Suprapubic skin (tissue), 4 donors: Measurements from ENCODE around the gene TSC22D4. TPM values are rescaled to one million over a fixed set of nuclear protein-coding genes. Genes with fewer than 3 reads are reported as not detected.
A peak's percentile ranks its signal among the peaks of the same experiment; 100 is the strongest.

ENCODE experiments used
- DNase-seq, 2 donors: peaks; one replicate each; pipeline ENCODE4 v3.0.0-alpha.2; 2019; ENCODE audit warnings: low spot score in 2 of 2
- H3K27ac ChIP-seq: fragments of 200-600 bp; sonication (generic); one replicate; pipeline ENCODE4 v1.5.1; 2019
- H3K27me3 ChIP-seq: fragments of 200-600 bp; sonication (generic); one replicate; pipeline ENCODE4 v1.5.1; 2019
- H3K36me3 ChIP-seq: fragments of 200-600 bp; sonication (generic); one replicate; pipeline ENCODE4 v1.5.1; 2019
- H3K4me1 ChIP-seq: fragments of 200-600 bp; sonication (generic); one replicate; pipeline ENCODE4 v1.5.1; 2019
- H3K4me3 ChIP-seq: fragments of 200-600 bp; sonication (generic); one replicate; pipeline ENCODE4 v1.5.1; 2019; ENCODE audit warnings: mild to moderate bottlenecking
- H3K9me3 ChIP-seq: fragments of 200-600 bp; sonication (generic); one replicate; pipeline ENCODE4 v1.5.1; 2019
- CTCF ChIP-seq, 2 donors: fragments of 200-600 bp in 1 of 2; fragments of 450-650 bp in 1 of 2; sonication (generic) in 1 of 2; IDR thresholded peaks; one replicate each; pipeline ENCODE4 v1.5.1; 2016 to 2019; ENCODE audit warnings: antibody characterized with exemption in 2 of 2, mild to moderate bottlenecking in 1 of 2, moderate library complexity in 1 of 2
- EP300 ChIP-seq: sonication (generic); formaldehyde crosslinking; IDR thresholded peaks from one replicate; pipeline ENCODE4 v1.6.1; 2017; ENCODE audit warnings: antibody characterized with exemption
- POLR2A ChIP-seq, 2 donors: fragments of 450-650 bp; IDR thresholded peaks; one replicate each; pipeline ENCODE4 v1.6.1; 2017; ENCODE audit warnings: antibody characterized with exemption in 2 of 2, mild to moderate bottlenecking in 2 of 2, moderate library complexity in 2 of 2
- POLR2AphosphoS5 ChIP-seq, 3 donors: sonication (generic); formaldehyde crosslinking; IDR thresholded peaks; one replicate each; pipeline ENCODE4 v1.6.1; 2017; ENCODE audit warnings: antibody characterized with exemption in 3 of 3
- WGBS: methylation state at CpG from one replicate; pipeline ENCODE4 v1.1.5; 2018; 5-methylcytosine and 5-hydroxymethylcytosine counted together
- total RNA-seq, 4 donors: library from RNA; depleted of rRNA; stranded (reverse); fragments of >200 nt; gene quantifications; one replicate each; pipeline ENCODE4 v1.1.0, GENCODE V29; 2016

The TSC22D4 gene
- total RNA-seq, 4 donors from 2014 or later = 52.7 to 67.2 (median 57.3) TPM

GRCh38 chr7:100486111-100486636 lies 7.2 kb upstream of the TSC22D4 start:
- 87% methylated on average over 5 of the region's 5 CpGs for WGBS
- H3K27ac ChIP-seq = no peak overlapping the region
- no peak for TF ChIP-seq EP300
- TF ChIP-seq POLR2AphosphoS5 (IDR thresholded peaks at IDR 0.05) = no peak
- no peak for TF ChIP-seq POLR2A (IDR thresholded peaks at IDR 0.05)
- no peak for TF ChIP-seq CTCF (IDR thresholded peaks at IDR 0.05)

GRCh38 chr7:100485471-100485876 lies 6.5 kb upstream of the TSC22D4 start:
- H3K36me3 ChIP-seq = no peaks in the 10 kb centered on the region
- H3K9me3 ChIP-seq = no peaks in the 10 kb centered on the region
- TF ChIP-seq POLR2A (IDR thresholded peaks at IDR 0.05) (no peak), EP300 (no peak), POLR2AphosphoS5 (IDR thresholded peaks at IDR 0.05) (no peak), CTCF (IDR thresholded peaks at IDR 0.05) (no peak)
- WGBS = 67% methylated on average over 2 of the region's 4 CpGs
- no peak overlapping the region for H3K27ac ChIP-seq
- no peak for DNase-seq
- H3K4me3 ChIP-seq = no peak overlapping the region
- no peaks in the 10 kb centered on the region for H3K27me3 ChIP-seq
- H3K4me1 ChIP-seq = peaks cover 22% of the 10 kb centered on the region

More at GRCh38 chr7:100486111-100486636, 7.2 kb upstream of the TSC22D4 start:
- DNase-seq = no peak
- no peaks in the 10 kb centered on the region for H3K36me3 ChIP-seq
- H3K27me3 ChIP-seq = no peaks in the 10 kb centered on the region
- no peak overlapping the region for H3K4me3 ChIP-seq
- no peaks in the 10 kb centered on the region for H3K9me3 ChIP-seq
- H3K4me1 ChIP-seq = peaks cover 22% of the 10 kb centered on the region

GRCh38 chr7:100484673-100485045 lies 5.6 kb upstream of the TSC22D4 start:
- TF ChIP-seq EP300 (no peak), POLR2A (IDR thresholded peaks at IDR 0.05) (no peak), CTCF (IDR thresholded peaks at IDR 0.05) (no peak), POLR2AphosphoS5 (IDR thresholded peaks at IDR 0.05) (no peak)
- Histone ChIP-seq H3K9me3 (no peaks in the 10 kb centered on the region), H3K4me1 (peaks cover 25% of the 10 kb centered on the region), H3K4me3 (no peak overlapping the region), H3K36me3 (no peaks in the 10 kb centered on the region), H3K27me3 (no peaks in the 10 kb centered on the region), H3K27ac (no peak overlapping the region)
- 76% methylated on average over 6 of the region's 6 CpGs for WGBS
- no peak for DNase-seq

GRCh38 chr7:100483722-100484672 lies 5.0 kb upstream of the TSC22D4 start, which contains the start of gene NYAP1:
NYAP1 (plus strand) TSS chr7:100483927; CDS start chr7:100485312, 1,385 bp downstream.
- DNase-seq = no peak
- TF ChIP-seq EP300 (no peak), POLR2A (IDR thresholded peaks at IDR 0.05) (no peak)
- H3K36me3 ChIP-seq = no peaks in the 10 kb centered on the region
- 47% methylated on average over 18 of the region's 45 CpGs for WGBS
- peak within 1 kb of the TSS; percentile 71 for H3K27ac ChIP-seq
- H3K27me3 ChIP-seq = no peaks in the 10 kb centered on the region
- H3K4me3 ChIP-seq = peak within 1 kb of the TSS; percentile 74
- no peaks in the 10 kb centered on the region for H3K9me3 ChIP-seq
- peaks cover 31% of the 10 kb centered on the region for H3K4me1 ChIP-seq

GRCh38 chr7:100483090-100483721 lies 4.2 kb upstream of the TSC22D4 start:
- H3K36me3 ChIP-seq = no peaks in the 10 kb centered on the region
- WGBS = under 1% methylated on average over 30 of the region's 79 CpGs
- H3K4me3 ChIP-seq = peak overlapping the region; percentile 74
- no peaks in the 10 kb centered on the region for H3K27me3 ChIP-seq
- no peak for DNase-seq
- no peak for TF ChIP-seq POLR2AphosphoS5 (IDR thresholded peaks at IDR 0.05)
- peak; percentile 96 for TF ChIP-seq CTCF (IDR thresholded peaks at IDR 0.05)
- peak overlapping the region; percentile 71 for H3K27ac ChIP-seq
- no peaks in the 10 kb centered on the region for H3K9me3 ChIP-seq
- peaks cover 31% of the 10 kb centered on the region for H3K4me1 ChIP-seq
